Hepatocyte (in vitro differentiated cells): Measurements from ENCODE around the gene ZNF492. TPM values are rescaled to one million over a fixed set of nuclear protein-coding genes. Genes with fewer than 3 reads are reported as not detected.

ENCODE experiments used
- DNase-seq: peaks from one replicate; pipeline ENCODE4 v3.0.0-alpha.2; 2016; ENCODE audit warnings: low spot score
- H2AFZ ChIP-seq: fragments of 200-600 bp; sonication (generic); 2 replicates; pipeline ENCODE4 v1.6.0; 2016; ENCODE audit warnings: antibody characterized with exemption, mild to moderate bottlenecking
- H3K27ac ChIP-seq: fragments of 200-600 bp; sonication (generic); 2 replicates; pipeline ENCODE4 v1.5.1; 2016; ENCODE audit warnings: mild to moderate bottlenecking
- H3K27me3 ChIP-seq: fragments of 200-600 bp; sonication (generic); 2 replicates; pipeline ENCODE4 v1.6.1; 2016
- H3K36me3 ChIP-seq: fragments of 200-600 bp; sonication (generic); replicated peaks from 2 replicates; pipeline ENCODE4 v1.5.1; 2016; ENCODE audit warnings: low read depth; ENCODE audit not compliant: insufficient read depth
- H3K4me1 ChIP-seq: fragments of 200-600 bp; sonication (generic); 2 replicates; pipeline ENCODE4 v1.5.1; 2016; ENCODE audit warnings: mild to moderate bottlenecking, moderate library complexity; ENCODE audit not compliant: insufficient read depth
- H3K4me2 ChIP-seq: fragments of 200-600 bp; sonication (generic); 2 replicates; pipeline ENCODE4 v1.6.0; 2016
- H3K4me3 ChIP-seq: fragments of 200-600 bp; sonication (generic); 2 replicates; pipeline ENCODE4 v1.5.1; 2016; ENCODE audit warnings: mild to moderate bottlenecking
- H3K79me2 ChIP-seq: fragments of 200-600 bp; sonication (generic); 2 replicates; pipeline ENCODE4 v1.6.0; 2017; ENCODE audit warnings: mild to moderate bottlenecking
- H3K9me2 ChIP-seq: fragments of 200-600 bp; sonication (generic); replicated peaks from 2 replicates; pipeline ENCODE4 v1.6.0; 2017; ENCODE audit warnings: mild to moderate bottlenecking; ENCODE audit not compliant: insufficient read depth
- H3K9me3 ChIP-seq: fragments of 200-600 bp; sonication (generic); 2 replicates; pipeline ENCODE4 v1.5.1; 2016; ENCODE audit warnings: low read depth, mild to moderate bottlenecking
- H4K20me1 ChIP-seq: fragments of 200-600 bp; sonication (generic); 2 replicates; pipeline ENCODE4 v1.6.0; 2016; ENCODE audit warnings: mild to moderate bottlenecking; ENCODE audit not compliant: insufficient read depth, poor library complexity, severe bottlenecking
- CTCF ChIP-seq: fragments of 200-600 bp; sonication (generic); IDR thresholded peaks from 2 replicates; pipeline ENCODE4 v1.5.1; 2016; ENCODE audit warnings: antibody characterized with exemption, mild to moderate bottlenecking; ENCODE audit not compliant: poor library complexity
- EZH2 ChIP-seq: fragments of 200-600 bp; sonication (generic); IDR thresholded peaks from 2 replicates; pipeline ENCODE4 v1.6.1; 2016; ENCODE audit warnings: antibody characterized with exemption, mild to moderate bottlenecking, borderline replicate concordance
- EZH2phosphoT487 ChIP-seq: fragments of 200-600 bp; sonication (generic); IDR thresholded peaks from one replicate; pipeline ENCODE4 v1.6.1; 2018; ENCODE audit warnings: antibody characterized with exemption, mild to moderate bottlenecking, low read depth, moderate library complexity; ENCODE audit not compliant: unreplicated experiment, severe bottlenecking
- WGBS: methylation state at CpG from one replicate; pipeline ENCODE4 v1.1.6; 2016; ENCODE audit warnings: low lambda C conversion rate; ENCODE audit errors: missing lambda C conversion rate; 5-methylcytosine and 5-hydroxymethylcytosine counted together
- polyA plus RNA-seq: library from polyadenylated mRNA; unstranded; fragments of >200 nt; fragmentation: Nextera tagmentation; extraction: Ambion mirVana; gene quantifications from 2 replicates; pipeline ENCODE4 v1.2.1, GENCODE V29; 2016
- small RNA-seq: library from RNA; depleted of rRNA; stranded (forward); fragments of <200 nt; gene quantifications from one replicate; pipeline ENCODE3, GENCODE V24; 2014
- total RNA-seq: library from RNA; depleted of rRNA; stranded (reverse); fragments of >200 nt; gene quantifications from 2 replicates; pipeline ENCODE4 v1.2.3, GENCODE V29; 2014

The ZNF492 gene
- total and polyA plus RNA-seq, 2 experiments from 2014 or later, result not detected

- whole genome bisulfite sequencing, result 87% methylated on average over 26 of the region's 27 CpGs
- H3K9me3 ChIP-seq, result no peaks in the 10 kb centered on the region
- no peak for DNase-seq
Measured at GRCh38 chr19:22708983-22709382, 74.9 kb downstream of the ZNF492 start.

More at GRCh38 chr19:22708983-22709382, 74.9 kb downstream of the ZNF492 start:
- TF ChIP-seq CTCF (no peak), EZH2 (no peak), EZH2phosphoT487 (no peak)
- Histone ChIP-seq H3K36me3 (no peaks in the 10 kb centered on the region), H3K27me3 (no peaks in the 10 kb centered on the region), H2AFZ (no peak overlapping the region), H3K27ac (no peak overlapping the region), H3K9me2 (no peaks in the 10 kb centered on the region), H3K4me2 (no peak overlapping the region), H4K20me1 (no peaks in the 10 kb centered on the region), H3K4me1 (no peaks in the 10 kb centered on the region), H3K79me2 (no peaks in the 10 kb centered on the region), H3K4me3 (no peak overlapping the region)

Small RNA genes lying within 50 kb of the gene (small RNA-seq; reads per million reads assigned to genes)
- not detected for gene AC011467.2

Other genes with a start within 250 kb of the ZNF492 start
- gene ZNF98, start 212.0 kb upstream of the ZNF492 start, total RNA-seq, result not detected in 2 replicates
- not detected in 2 replicates for gene ZNF98, start 212.0 kb upstream of the ZNF492 start, polyA plus RNA-seq
- not detected in 2 replicates for gene ZNF99, start 149.8 kb downstream of the ZNF492 start, total RNA-seq
- not detected in 2 replicates for gene ZNF99, start 149.8 kb downstream of the ZNF492 start, polyA plus RNA-seq
- gene ZNF723, start 198.0 kb downstream of the ZNF492 start, total RNA-seq, result not detected in 2 replicates
- not detected in 2 replicates for gene ZNF723, start 198.0 kb downstream of the ZNF492 start, polyA plus RNA-seq